DMS 273 (cell line): ENCODE measurements around the gene SLC25A12.
"Not testable (repeated sequence)": the region's sequence is repeated elsewhere in the genome, so short reads cannot be mapped to it uniquely, and the experiment has no call there.

Experiments used
- DNase-seq: peaks from one replicate; lab custom pipeline; 2025; ENCODE audit not compliant: unreplicated experiment; lab: John Stamatoyannopoulos, UW

The SLC25A12 gene

GRCh38 chr2:171792886-171793580 lies 101.0 kb downstream of the SLC25A12 start:
- no peak for DNase-seq

DNA sequence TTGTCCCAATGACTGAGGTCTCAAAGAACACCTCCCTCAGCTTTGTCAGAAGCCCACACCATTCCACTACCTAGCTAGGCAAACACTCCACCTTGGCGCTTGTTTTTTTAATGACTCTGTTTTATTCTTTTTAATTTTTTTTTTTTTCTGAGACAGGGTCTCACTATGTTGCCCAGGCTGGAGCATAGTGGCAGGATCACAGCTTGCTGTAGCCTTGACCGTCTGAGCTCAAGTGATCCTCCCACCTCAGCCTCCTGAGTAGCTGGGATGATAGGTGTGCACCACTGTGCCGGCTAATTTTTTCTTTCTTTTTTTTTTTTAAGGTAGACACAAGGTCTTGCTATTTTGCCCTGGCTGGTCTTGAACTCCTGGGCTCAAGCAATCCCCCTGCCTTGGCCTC lies 101.9 kb downstream of the SLC25A12 start:
- DNase-seq: no peak

DNA sequence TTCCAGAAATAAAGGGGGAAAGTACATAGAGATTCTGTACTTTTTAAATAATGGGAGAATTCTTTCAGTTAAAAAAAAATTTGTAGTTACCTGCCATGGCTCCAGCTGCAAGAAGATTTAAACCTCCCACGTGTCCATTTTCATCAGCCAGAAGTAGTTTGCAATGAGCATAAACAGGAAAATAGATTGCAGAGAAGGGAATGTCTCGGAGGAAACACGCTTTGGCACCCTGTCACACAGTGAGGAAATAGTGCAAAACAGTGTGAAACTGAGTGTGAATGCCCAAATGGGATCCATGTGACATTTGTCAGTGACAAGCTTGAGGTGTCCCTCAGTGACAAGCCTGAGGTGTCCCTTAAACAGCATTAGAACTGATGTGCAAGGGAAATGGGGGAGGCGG lies 102.7 kb downstream of the SLC25A12 start:
- no peak for DNase-seq

- DNase-seq: no peak
Measured at GRCh38 chr2:171789956-171790355, 104.1 kb downstream of the SLC25A12 start.

GRCh38 chr2:171788316-171788993 lies 105.6 kb downstream of the SLC25A12 start:
- DNase-seq: no peak

- DNase-seq: no peak
Measured at GRCh38 chr2:171787333-171788072, 106.5 kb downstream of the SLC25A12 start.

DNA sequence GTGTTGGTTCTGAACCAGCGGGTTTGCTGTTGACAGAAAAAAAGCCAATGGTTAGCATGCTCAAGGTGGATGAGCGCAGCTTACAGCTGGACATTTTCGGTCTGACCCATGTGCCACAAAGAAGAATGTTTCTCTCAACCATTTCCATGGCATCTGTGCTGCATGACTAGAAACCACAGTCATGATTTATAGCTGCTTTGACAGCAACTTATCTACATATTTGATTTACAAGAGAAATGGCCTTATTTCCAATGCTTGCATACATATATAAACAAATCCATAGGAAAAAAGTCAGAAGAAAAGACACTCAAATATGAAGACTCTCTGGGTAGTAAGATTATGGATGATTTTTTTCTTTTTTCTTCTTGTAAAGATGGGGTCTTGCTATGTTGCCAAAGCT lies 108.6 kb downstream of the SLC25A12 start:
- no peak for DNase-seq

DNA sequence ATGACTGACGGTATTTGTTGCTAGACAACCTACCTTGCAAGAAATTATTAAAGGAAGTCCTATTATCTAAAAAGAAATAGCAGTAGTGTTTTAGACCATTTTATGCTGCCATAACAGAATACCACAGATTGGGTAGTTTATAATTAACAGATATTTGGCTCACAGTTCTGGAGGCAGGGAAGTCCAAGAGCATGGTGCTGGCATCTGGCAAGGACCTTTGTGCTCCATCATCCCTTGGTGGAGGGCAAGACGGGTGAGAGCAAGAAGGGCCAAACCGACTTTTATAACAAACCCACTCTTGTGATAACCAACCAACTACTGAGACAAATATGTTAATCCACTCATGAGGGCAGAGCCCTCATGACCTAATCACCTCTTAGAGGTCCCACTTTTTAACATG lies 115.5 kb downstream of the SLC25A12 start:
- no peak for DNase-seq

GRCh38 chr2:171774581-171774980 lies 119.5 kb downstream of the SLC25A12 start:
- not testable (repeated sequence) for DNase-seq

GRCh38 chr2:171772373-171772772 lies 121.7 kb downstream of the SLC25A12 start:
- DNase-seq: no peak

GRCh38 chr2:171771463-171771862 lies 122.6 kb downstream of the SLC25A12 start:
- no peak for DNase-seq

GRCh38 chr2:171763602-171764001 lies 130.4 kb downstream of the SLC25A12 start:
- no peak for DNase-seq

- no peak for DNase-seq
Measured at GRCh38 chr2:171762879-171763573, 131.0 kb downstream of the SLC25A12 start.

GRCh38 chr2:171761176-171761575 lies 132.9 kb downstream of the SLC25A12 start:
- DNase-seq: not testable (repeated sequence)

DNA sequence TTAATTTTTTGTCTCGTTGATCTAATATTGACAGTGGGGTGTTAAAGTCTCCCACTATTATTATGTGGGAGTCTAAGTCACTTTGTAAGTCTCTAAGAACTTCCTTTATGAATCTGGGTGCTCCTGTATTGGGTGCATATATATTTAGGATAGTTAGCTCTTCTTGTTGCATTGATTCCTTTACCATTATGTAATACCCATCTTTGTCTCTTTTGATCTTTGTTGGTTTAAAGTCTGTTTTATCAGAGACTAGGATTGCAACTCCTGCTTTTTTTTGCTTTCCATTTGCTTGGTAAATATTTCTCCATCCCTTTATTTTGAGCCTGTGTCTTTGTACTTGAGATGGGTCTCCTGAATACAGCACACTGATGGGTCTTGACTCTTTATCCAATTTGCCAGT lies 135.3 kb downstream of the SLC25A12 start:
- not testable (repeated sequence) for DNase-seq

- no peak for DNase-seq
Measured at GRCh38 chr2:171754254-171754939, 139.6 kb downstream of the SLC25A12 start.

DNA sequence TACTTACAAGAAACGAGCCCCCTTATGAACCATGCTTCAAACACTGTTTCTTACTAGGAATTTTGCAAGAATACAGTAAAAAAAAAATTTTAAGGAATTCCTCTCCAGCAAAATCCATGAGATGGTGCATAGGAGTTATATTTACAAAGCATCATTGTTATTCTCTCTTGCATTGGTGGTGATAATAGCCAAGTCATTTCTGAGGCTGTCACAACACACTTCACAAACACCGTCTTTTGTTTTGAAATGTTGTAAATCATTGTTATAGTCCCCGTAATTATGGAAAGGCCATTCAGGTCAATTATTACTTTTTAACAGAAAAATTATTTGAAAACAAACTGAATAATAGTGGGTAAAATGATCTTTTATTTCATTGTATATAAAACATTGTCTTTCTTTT lies 146.7 kb downstream of the SLC25A12 start:
- no peak for DNase-seq

- no peak for DNase-seq
Measured at GRCh38 chr2:171745806-171746205, 148.2 kb downstream of the SLC25A12 start.

- DNase-seq: no peak
Measured at GRCh38 chr2:171745141-171745540, 148.9 kb downstream of the SLC25A12 start.

- DNase-seq: no peak
Measured at GRCh38 chr2:171742760-171743159, 151.3 kb downstream of the SLC25A12 start.

DNA sequence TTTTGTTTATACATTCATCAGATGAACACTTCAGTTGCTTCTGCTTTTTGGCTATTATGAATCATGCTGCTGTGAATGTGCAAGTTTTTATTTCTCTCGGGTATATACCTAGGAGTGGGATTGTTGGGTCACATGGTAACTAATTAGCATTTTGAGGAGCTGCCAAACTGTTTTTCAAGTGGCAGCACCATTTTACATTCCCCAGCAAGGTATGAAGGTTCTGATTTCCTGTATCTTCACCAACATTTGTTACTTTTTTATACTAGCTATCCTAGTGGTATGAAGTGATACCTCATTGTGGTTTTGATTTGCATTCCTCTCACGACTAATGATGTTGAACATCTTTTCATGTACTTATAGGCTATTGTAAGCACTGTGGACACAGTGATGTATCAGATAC lies 152.9 kb downstream of the SLC25A12 start:
- peak; percentile 30 for DNase-seq
